A673 (cell line): ENCODE measurements around the gene WFS1. TPM values are rescaled to one million over a fixed set of nuclear protein-coding genes. Genes with fewer than 3 reads are reported as not detected.

Source experiments
- BruUV-seq: library from RNA; stranded (reverse); fragments of 400-500 nt; replicated peaks from 2 replicates; lab custom pipeline; 2021; lab: Mats Ljungman, UMichigan
- CTCF ChIA-PET: fragments of 300-600 bp; sonication (Branson Sonifier 250); formaldehyde crosslinking; loops from one replicate; lab custom pipeline; 2022; ENCODE audit warnings: antibody characterized with exemption; lab: Charles Lee
- POLR2A ChIA-PET: fragments of 300-600 bp; sonication (Branson Sonifier 250); formaldehyde crosslinking; loops from one replicate; lab custom pipeline; 2022; ENCODE audit warnings: antibody characterized with exemption; ENCODE audit not compliant: low non-redundant PET; lab: Charles Lee
- DNase-seq: peaks from one replicate; pipeline ENCODE4 v3.0.0-alpha.2; 2015; ENCODE audit warnings: low spot score
- H3K27ac ChIP-seq: fragments of 200-600 bp; sonication (generic); 2 replicates; pipeline ENCODE4 v1.5.1; 2016; ENCODE audit warnings: mixed run types, low read depth, mild to moderate bottlenecking, mixed read lengths, antibody characterized with exemption, low read length; ENCODE audit not compliant: poor library complexity, severe bottlenecking
- H3K27me3 ChIP-seq: fragments of 200-600 bp; sonication (generic); replicated peaks from 2 replicates; pipeline ENCODE4 v1.6.1; 2017; ENCODE audit warnings: mixed run types, low read depth, mild to moderate bottlenecking, mixed read lengths, antibody characterized with exemption, low read length; ENCODE audit not compliant: insufficient read depth, poor library complexity
- H3K36me3 ChIP-seq: fragments of 200-600 bp; sonication (generic); 2 replicates; pipeline ENCODE4 v1.6.1; 2016; ENCODE audit warnings: mixed run types, mild to moderate bottlenecking, mixed read lengths, antibody characterized with exemption, low read length; ENCODE audit not compliant: insufficient read depth, poor library complexity, severe bottlenecking
- H3K4me1 ChIP-seq: fragments of 200-600 bp; sonication (generic); 2 replicates; pipeline ENCODE4 v1.6.1; 2017; ENCODE audit warnings: mixed run types, mild to moderate bottlenecking, mixed read lengths, antibody characterized with exemption, low read length; ENCODE audit not compliant: insufficient read depth, poor library complexity, severe bottlenecking
- H3K4me3 ChIP-seq: fragments of 200-600 bp; sonication (generic); 2 replicates; pipeline ENCODE4 v1.5.1; 2016; ENCODE audit warnings: low read depth, mixed run types, mild to moderate bottlenecking, mixed read lengths, low read length; ENCODE audit not compliant: poor library complexity, severe bottlenecking
- H3K9me3 ChIP-seq: fragments of 200-600 bp; sonication (generic); 2 replicates; pipeline ENCODE4 v1.6.1; 2016; ENCODE audit warnings: mixed run types, low read depth, mild to moderate bottlenecking, mixed read lengths, antibody characterized with exemption, low read length; ENCODE audit not compliant: poor library complexity, severe bottlenecking
- EZH2 ChIP-seq: fragments of 200-600 bp; sonication (generic); IDR thresholded peaks from 2 replicates; pipeline ENCODE4 v1.6.1; 2017; ENCODE audit warnings: borderline replicate concordance, low read depth, mild to moderate bottlenecking, mixed read lengths, antibody characterized with exemption, low read length; ENCODE audit not compliant: poor library complexity, severe bottlenecking
- intact Hi-C: fragments of 100-400 bp; cut with micrococcal nuclease; formaldehyde crosslinking; loops from one replicate; pipeline ENCODE4 v1.10.0; 2022; ENCODE audit not compliant: unreplicated experiment
- total RNA-seq: library from RNA; stranded (reverse); gene quantifications from 2 replicates; pipeline ENCODE4 v1.2.3, GENCODE V29; 2021
- TF ChIP-seq, protein P1 (sequence below): fragments of 300-800, 200-600 bp; sonication (generic); conservative IDR thresholded peaks from 2 replicates; pipeline ENCODE4 v1.5.1; 2017; ENCODE audit warnings: low read depth, mild to moderate bottlenecking, antibody characterized with exemption, low read length, moderate library complexity, mixed read lengths

The WFS1 gene
- total RNA-seq, 1 experiment from 2014 or later = 14.0 TPM

DNA sequence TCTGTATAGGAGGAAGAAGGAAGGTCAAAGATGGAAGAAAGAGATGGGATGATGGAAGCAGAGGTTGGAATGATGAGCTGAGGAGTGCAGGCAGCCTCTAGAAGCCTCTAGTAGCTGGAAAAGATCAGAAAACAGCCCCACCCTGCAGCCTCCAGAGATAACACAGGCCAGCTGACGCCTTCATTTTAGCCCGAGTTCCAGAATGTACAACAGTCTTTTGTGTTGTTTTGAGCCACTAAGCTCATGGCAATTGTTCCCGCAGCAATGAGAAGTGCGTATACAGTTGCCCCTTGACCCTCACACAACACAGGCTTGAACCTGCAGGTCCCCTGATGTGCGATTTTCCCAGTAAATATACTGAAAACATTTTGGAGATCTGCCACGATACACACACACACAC lies 72.0 kb downstream of the WFS1 start:
- H3K4me1 ChIP-seq = no peaks in the 10 kb centered on the region
- no peak for DNase-seq
- peaks cover 41% of the 10 kb centered on the region for H3K27me3 ChIP-seq
- intact Hi-C loops = no loop called here
- no peaks in the 10 kb centered on the region for H3K36me3 ChIP-seq
- ChIA-PET POLR2A (no interaction called here), CTCF (no interaction called here)
- BruUV-seq = no TSS peak
- H3K4me3 ChIP-seq = no peak overlapping the region
- no peak overlapping the region for H3K27ac ChIP-seq
- no peaks in the 10 kb centered on the region for H3K9me3 ChIP-seq
- no peak for TF ChIP-seq EZH2
- TF ChIP-seq, protein P1, sequence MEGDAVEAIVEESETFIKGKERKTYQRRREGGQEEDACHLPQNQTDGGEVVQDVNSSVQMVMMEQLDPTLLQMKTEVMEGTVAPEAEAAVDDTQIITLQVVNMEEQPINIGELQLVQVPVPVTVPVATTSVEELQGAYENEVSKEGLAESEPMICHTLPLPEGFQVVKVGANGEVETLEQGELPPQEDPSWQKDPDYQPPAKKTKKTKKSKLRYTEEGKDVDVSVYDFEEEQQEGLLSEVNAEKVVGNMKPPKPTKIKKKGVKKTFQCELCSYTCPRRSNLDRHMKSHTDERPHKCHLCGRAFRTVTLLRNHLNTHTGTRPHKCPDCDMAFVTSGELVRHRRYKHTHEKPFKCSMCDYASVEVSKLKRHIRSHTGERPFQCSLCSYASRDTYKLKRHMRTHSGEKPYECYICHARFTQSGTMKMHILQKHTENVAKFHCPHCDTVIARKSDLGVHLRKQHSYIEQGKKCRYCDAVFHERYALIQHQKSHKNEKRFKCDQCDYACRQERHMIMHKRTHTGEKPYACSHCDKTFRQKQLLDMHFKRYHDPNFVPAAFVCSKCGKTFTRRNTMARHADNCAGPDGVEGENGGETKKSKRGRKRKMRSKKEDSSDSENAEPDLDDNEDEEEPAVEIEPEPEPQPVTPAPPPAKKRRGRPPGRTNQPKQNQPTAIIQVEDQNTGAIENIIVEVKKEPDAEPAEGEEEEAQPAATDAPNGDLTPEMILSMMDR = no peak

DNA sequence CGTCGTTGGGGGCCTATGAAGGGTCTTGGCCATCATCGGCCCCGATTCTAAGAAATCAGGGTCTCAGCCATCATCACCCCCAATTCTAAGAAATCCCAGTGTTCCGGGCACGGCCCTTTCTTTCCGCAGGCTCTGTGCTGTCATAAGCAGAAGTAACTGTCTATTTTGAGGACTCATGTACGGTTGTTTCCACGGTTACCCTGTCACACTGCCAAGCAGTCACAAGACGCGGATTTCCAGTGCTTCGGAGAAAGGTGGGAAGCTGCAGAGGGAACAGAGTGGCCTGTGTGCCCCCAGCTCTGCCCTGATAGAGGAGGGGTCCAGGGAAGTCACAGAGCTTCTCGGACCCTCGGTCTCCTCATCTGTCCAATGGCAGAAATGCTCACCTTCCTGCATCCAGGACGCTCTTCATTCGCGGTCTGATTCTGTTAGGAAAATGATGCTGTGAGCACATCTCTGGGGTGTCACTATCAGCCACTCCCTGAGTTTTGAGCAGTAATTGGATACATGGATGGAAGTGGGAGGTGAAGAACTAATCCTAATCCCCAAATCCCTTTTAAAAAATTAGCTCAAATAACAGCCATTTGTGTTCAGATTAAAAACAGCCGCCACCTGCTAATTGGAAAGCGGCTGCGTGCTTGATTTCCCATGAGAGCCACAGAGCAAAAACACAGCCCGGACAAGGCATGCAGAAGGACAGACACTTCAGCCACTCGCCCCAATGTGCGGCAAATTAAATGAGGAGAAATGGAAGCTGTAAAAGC lies 73.1 kb downstream of the WFS1 start:
- CTCF ChIA-PET = interaction anchor here (0.6 kb wide), 2 partner anchors 247 to 725 kb away, joined by 4 to 6 read pairs; partner anchors contain the start of gene GRPEL1
- POLR2A ChIA-PET = no interaction called here
- H3K27me3 ChIP-seq = peaks cover 35% of the 10 kb centered on the region

DNA sequence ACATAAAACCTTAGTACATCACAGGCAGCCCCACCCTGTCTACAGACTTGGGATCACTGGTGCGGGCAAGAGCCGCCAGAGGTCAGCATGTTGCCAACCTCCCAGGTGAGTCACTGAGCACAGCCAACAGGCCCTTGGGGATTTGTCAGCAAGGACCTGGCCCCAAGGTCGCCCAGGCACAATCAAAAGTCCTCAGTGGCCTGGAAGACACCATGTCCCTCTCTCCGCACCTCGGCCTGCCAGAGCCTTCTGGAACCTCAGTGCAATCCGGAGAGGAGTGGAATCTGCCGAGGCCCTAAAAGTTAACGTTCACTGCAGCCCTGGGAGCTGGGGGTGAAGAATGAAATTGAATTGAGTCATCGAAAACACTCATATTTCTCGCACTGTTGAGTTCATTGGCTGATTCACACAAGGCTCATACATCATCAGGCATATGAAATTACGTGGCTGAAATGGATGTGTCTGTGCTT lies 74.3 kb downstream of the WFS1 start:
- Histone ChIP-seq H3K27ac (no peak overlapping the region), H3K27me3 (peaks cover 22% of the 10 kb centered on the region), H3K36me3 (no peaks in the 10 kb centered on the region), H3K4me1 (no peaks in the 10 kb centered on the region), H3K9me3 (no peaks in the 10 kb centered on the region), H3K4me3 (no peak overlapping the region)
- intact Hi-C loops = no loop called here
- BruUV-seq = no TSS peak
- ChIA-PET POLR2A (no interaction called here), CTCF (no interaction called here)
- no peak for DNase-seq
- TF ChIP-seq, protein P1 = no peak
- TF ChIP-seq EZH2 = no peak

More for the DNA sequence above, 73.1 kb downstream of the WFS1 start:
- no peaks in the 10 kb centered on the region for H3K36me3 ChIP-seq
- no TSS peak for BruUV-seq
- H3K4me3 ChIP-seq = no peak overlapping the region
- intact Hi-C loops = no loop called here
- TF ChIP-seq, protein P1 = no peak
- no peak for TF ChIP-seq EZH2
- no peak overlapping the region for H3K27ac ChIP-seq
- H3K9me3 ChIP-seq = no peaks in the 10 kb centered on the region
- no peaks in the 10 kb centered on the region for H3K4me1 ChIP-seq
- peak; percentile 33 for DNase-seq
